HepG2 (cell line): Measurements from ENCODE around the gene GJB6. TPM values are rescaled to one million over a fixed set of nuclear protein-coding genes. Genes with fewer than 3 reads are reported as not detected.

Experiments
- ATAC-seq: fragments of 200-7000 bp; cut with Tn5 transposase; 3 replicates; pipeline ENCODE4 v1.9.1; 2020; ENCODE audit warnings: mild to moderate bottlenecking, moderate library complexity
- BruUV-seq: library from RNA; stranded (reverse); fragments of 400-500 nt; replicated peaks from 2 replicates; lab custom pipeline; 2021; lab: Mats Ljungman, UMichigan
- CTCF ChIA-PET: fragments of 300-600 bp; formaldehyde crosslinking; extraction: SDS; loops from one replicate; lab custom pipeline; 2021; ENCODE audit warnings: low total read pairs, inconsistent platforms, low intra/inter-chr PET ratio; lab: Yijun Ruan, JAX
- POLR2A ChIA-PET: fragments of 350-600 bp; sonication (Branson Sonifier 250); formaldehyde crosslinking; loops from one replicate; lab custom pipeline; 2020; ENCODE audit warnings: antibody characterized with exemption, inconsistent platforms; lab: Yijun Ruan, JAX
- DNase-seq: peaks from one replicate; pipeline ENCODE4 v3.0.0-alpha.2; 2015; ENCODE audit warnings: low spot score
- FAIRE-seq: peaks from 3 replicates; lab custom pipeline; 2011; peaks lifted over from hg19 to GRCh38; lab: Jason Lieb, UNC
- H2AFZ ChIP-seq: one replicate; pipeline ENCODE4 v1.6.1; 2011; ENCODE audit warnings: low read length, inconsistent platforms
- H3K27ac ChIP-seq: fragments of 300-600 bp; 3 replicates; pipeline ENCODE4 v1.8.0; 2011; ENCODE audit warnings: mixed run types, mild to moderate bottlenecking, mixed read lengths, low read length, inconsistent platforms; ENCODE audit not compliant: insufficient read depth; ENCODE audit errors: extremely low read length
- H3K27me3 ChIP-seq, 2 experiments: fragments of 200-600 bp in 1 of 2; 2 replicates in 1 of 2; 3 replicates in 1 of 2; pipeline versions ENCODE4 v1.6.0 to v1.8.0; 2011; ENCODE audit warnings: low read length in 2 of 2, mild to moderate bottlenecking in 2 of 2, moderate library complexity in 2 of 2, inconsistent platforms in 1 of 2; ENCODE audit not compliant: insufficient read depth in 2 of 2, control insufficient read depth in 1 of 2
- H3K36me3 ChIP-seq, 2 experiments: fragments of 200-600 bp in 1 of 2; replicated peaks in 1 of 2; 2 replicates in 1 of 2; 3 replicates in 1 of 2; pipeline versions ENCODE4 v1.5.1 to v1.8.0; 2011; ENCODE audit warnings: low read length in 2 of 2, inconsistent platforms in 1 of 2; ENCODE audit not compliant: insufficient read depth in 2 of 2, control insufficient read depth in 1 of 2
- H3K4me1 ChIP-seq: 2 replicates; pipeline ENCODE4 v1.5.1; 2012; ENCODE audit warnings: low read length, inconsistent platforms; ENCODE audit not compliant: insufficient read depth
- H3K4me2 ChIP-seq: 2 replicates; pipeline ENCODE4 v1.6.0; 2011; ENCODE audit warnings: low read depth, low read length, inconsistent platforms
- H3K4me3 ChIP-seq, 3 experiments: fragments of 200-600 bp in 1 of 3; sonication (generic), shearing (Covaris generic) in 1 of 3; replicated peaks in 1 of 3; 2 replicates each; pipeline ENCODE4 v1.5.1; 2011 to 2016; ENCODE audit warnings: low read length in 3 of 3, inconsistent platforms in 2 of 3, low read depth in 2 of 3, mild to moderate bottlenecking in 2 of 3, control low read depth in 1 of 3, mixed read lengths in 1 of 3; ENCODE audit not compliant: insufficient read depth in 1 of 3
- H3K79me2 ChIP-seq: one replicate; pipeline ENCODE4 v1.6.1; 2011; ENCODE audit warnings: low read length, inconsistent platforms; ENCODE audit not compliant: insufficient read depth
- H3K9ac ChIP-seq: 2 replicates; pipeline ENCODE4 v1.6.0; 2011; ENCODE audit warnings: mild to moderate bottlenecking, low read depth, low read length, inconsistent platforms; ENCODE audit not compliant: insufficient read depth
- H3K9me3 ChIP-seq: 2 replicates; pipeline ENCODE4 v1.5.1; 2012; ENCODE audit warnings: mild to moderate bottlenecking, low read length
- H4K20me1 ChIP-seq: 2 replicates; pipeline ENCODE4 v1.6.0; 2011; ENCODE audit warnings: inconsistent platforms, mild to moderate bottlenecking, low read length, moderate library complexity; ENCODE audit not compliant: insufficient read depth
- ATAD3A ChIP-seq: sonication (generic); formaldehyde crosslinking; IDR thresholded peaks from 2 replicates; pipeline ENCODE4 v1.4.0; 2020; ENCODE audit warnings: missing genetic modification reagents
- DBP ChIP-seq: sonication (generic); formaldehyde crosslinking; IDR thresholded peaks from 2 replicates; pipeline ENCODE4 v1.4.0; 2020; ENCODE audit warnings: missing genetic modification reagents; ENCODE audit errors: not compliant biosample characterization
- ETV5 ChIP-seq: IDR thresholded peaks from 2 replicates; pipeline ENCODE4 v1.6.1; 2018; ENCODE audit warnings: missing biosample characterization, missing genetic modification reagents, inconsistent platforms, borderline replicate concordance
- FOXK2 ChIP-seq: fragments of 450-650 bp; IDR thresholded peaks from 2 replicates; pipeline ENCODE4 v1.6.1; 2016
- HOXD1 ChIP-seq: sonication (generic); formaldehyde crosslinking; IDR thresholded peaks from 2 replicates; pipeline ENCODE4 v1.5.0; 2020; ENCODE audit warnings: missing genetic modification reagents
- MIXL1 ChIP-seq: IDR thresholded peaks from 2 replicates; pipeline ENCODE4 v1.6.1; 2016
- REXO4 ChIP-seq: sonication (generic); formaldehyde crosslinking; IDR thresholded peaks from 2 replicates; pipeline ENCODE4 v1.8.0; 2022; ENCODE audit warnings: missing genetic modification reagents, mild to moderate bottlenecking, borderline replicate concordance
- SPEN ChIP-seq: sonication (generic); formaldehyde crosslinking; IDR thresholded peaks from 2 replicates; pipeline ENCODE4 v1.5.1; 2020; ENCODE audit warnings: low read depth, mild to moderate bottlenecking, missing genetic modification reagents
- ZMYM2 ChIP-seq: sonication (generic); formaldehyde crosslinking; IDR thresholded peaks from 2 replicates; pipeline ENCODE4 v1.8.0; 2022; ENCODE audit warnings: mild to moderate bottlenecking, missing genetic modification reagents
- ZNF383 ChIP-seq: sonication (generic); formaldehyde crosslinking; IDR thresholded peaks from 2 replicates; pipeline ENCODE4 v1.4.0; 2020; ENCODE audit warnings: missing genetic modification reagents, mild to moderate bottlenecking, borderline replicate concordance
- ZNF691 ChIP-seq: sonication (generic); formaldehyde crosslinking; IDR thresholded peaks from 2 replicates; pipeline ENCODE4 v1.4.0; 2020; ENCODE audit warnings: missing genetic modification reagents, low read depth, mild to moderate bottlenecking, borderline replicate concordance
- ZNF720 ChIP-seq: sonication (generic); formaldehyde crosslinking; IDR thresholded peaks from 2 replicates; pipeline ENCODE4 v1.4.0; 2020; ENCODE audit warnings: missing genetic modification reagents
- ZNF75D ChIP-seq: sonication (generic); formaldehyde crosslinking; IDR thresholded peaks from 2 replicates; pipeline ENCODE4 v1.8.1; 2023; ENCODE audit warnings: missing genetic modification reagents, mild to moderate bottlenecking, borderline replicate concordance
- WGBS: methylation state at CpG from one replicate; pipeline ENCODE4 v1.1.6; 2017; ENCODE audit warnings: low lambda C conversion rate; 5-methylcytosine and 5-hydroxymethylcytosine counted together
- in situ Hi-C: cut with HindIII; loops from 2 replicates; pipeline ENCODE4 v1.10.0; 2017; ENCODE audit warnings: low pct_unique_long_range_greater_than_20kb; ENCODE audit not compliant: extremely low pct_ligation_motif_present
- intact Hi-C: fragments of 100-400 bp; cut with micrococcal nuclease; formaldehyde crosslinking; loops from one replicate; pipeline ENCODE4 v1.10.0; 2022; ENCODE audit not compliant: unreplicated experiment
- polyA plus RNA-seq, 8 experiments: library from polyadenylated mRNA; depleted of rRNA in 3 of 8; stranded (reverse) in 7 of 8; unstranded in 1 of 8; fragments of >200 nt; fragmentation: Illumina TruSeq in 4 of 8; extraction: Trizol in 4 of 8; gene quantifications; 2 replicates each; pipeline versions ENCODE4 v1.2.1 to v1.2.3, GENCODE V29; 2011 to 2016; ENCODE audit warnings: low read depth in 4 of 8, missing spikeins in 1 of 8, mixed read lengths in 1 of 8; ENCODE audit not compliant: insufficient read depth in 1 of 8
- total RNA-seq, 5 experiments: library from RNA; depleted of rRNA; stranded (reverse); fragments of >200 nt; fragmentation: Illumina TruSeq; extraction: Trizol; gene quantifications; 2 replicates each; pipeline ENCODE4 v1.2.3, GENCODE V29; 2016; ENCODE audit warnings: low read depth in 1 of 5
- TF ChIP-seq, protein P1 (sequence below): sonication (generic); formaldehyde crosslinking; IDR thresholded peaks from 2 replicates; pipeline ENCODE4 v1.8.1; 2022; ENCODE audit warnings: low read depth, mild to moderate bottlenecking, missing genetic modification reagents
- TF ChIP-seq, protein P2 (sequence below): sonication (generic); formaldehyde crosslinking; IDR thresholded peaks from 2 replicates; pipeline ENCODE4 v1.5.0; 2020; ENCODE audit warnings: mild to moderate bottlenecking, missing genetic modification reagents, borderline replicate concordance

Gene GJB6
- total and polyA plus RNA-seq, 2 of the 13 experiments (the other 11 are each of a cell fraction or from before 2014, with no cell fraction given) = not detected

- H3K27me3 ChIP-seq = peaks cover 0 to 3% of the 10 kb centered on the region in 2 experiments; a peak in 2 of 5 replicates
- no peaks in the 10 kb centered on the region for H4K20me1 ChIP-seq
- 37% methylated on average over 1 of the region's 1 CpG for WGBS
- H3K4me3 ChIP-seq = no peak overlapping the region
- CTCF ChIA-PET = no interaction called here
- DNase-seq (no peak), FAIRE-seq (no peak), ATAC-seq (no peak)
- H3K79me2 ChIP-seq = no peaks in the 10 kb centered on the region
- TF ChIP-seq ATAD3A (CRISPR knock-in tag) (no peak), DBP (CRISPR knock-in tag) (no peak), ZNF383 (no peak), ZNF720 (no peak), SPEN (CRISPR knock-in tag) (no peak), FOXK2 (no peak), ZNF691 (CRISPR knock-in tag) (no peak), ZMYM2 (CRISPR knock-in tag) (no peak), ETV5 (no peak), ZNF75D (CRISPR knock-in tag) (no peak), MIXL1 (CRISPR knock-in tag) (no peak), HOXD1 (CRISPR knock-in tag) (no peak), REXO4 (CRISPR knock-in tag) (no peak)
- TF ChIP-seq, protein P1, sequence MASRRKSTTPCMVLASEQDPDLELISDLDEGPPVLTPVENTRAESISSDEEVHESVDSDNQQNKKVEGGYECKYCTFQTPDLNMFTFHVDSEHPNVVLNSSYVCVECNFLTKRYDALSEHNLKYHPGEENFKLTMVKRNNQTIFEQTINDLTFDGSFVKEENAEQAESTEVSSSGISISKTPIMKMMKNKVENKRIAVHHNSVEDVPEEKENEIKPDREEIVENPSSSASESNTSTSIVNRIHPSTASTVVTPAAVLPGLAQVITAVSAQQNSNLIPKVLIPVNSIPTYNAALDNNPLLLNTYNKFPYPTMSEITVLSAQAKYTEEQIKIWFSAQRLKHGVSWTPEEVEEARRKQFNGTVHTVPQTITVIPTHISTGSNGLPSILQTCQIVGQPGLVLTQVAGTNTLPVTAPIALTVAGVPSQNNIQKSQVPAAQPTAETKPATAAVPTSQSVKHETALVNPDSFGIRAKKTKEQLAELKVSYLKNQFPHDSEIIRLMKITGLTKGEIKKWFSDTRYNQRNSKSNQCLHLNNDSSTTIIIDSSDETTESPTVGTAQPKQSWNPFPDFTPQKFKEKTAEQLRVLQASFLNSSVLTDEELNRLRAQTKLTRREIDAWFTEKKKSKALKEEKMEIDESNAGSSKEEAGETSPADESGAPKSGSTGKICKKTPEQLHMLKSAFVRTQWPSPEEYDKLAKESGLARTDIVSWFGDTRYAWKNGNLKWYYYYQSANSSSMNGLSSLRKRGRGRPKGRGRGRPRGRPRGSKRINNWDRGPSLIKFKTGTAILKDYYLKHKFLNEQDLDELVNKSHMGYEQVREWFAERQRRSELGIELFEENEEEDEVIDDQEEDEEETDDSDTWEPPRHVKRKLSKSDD (CRISPR knock-in tag) = no peak
- TF ChIP-seq, protein P2, sequence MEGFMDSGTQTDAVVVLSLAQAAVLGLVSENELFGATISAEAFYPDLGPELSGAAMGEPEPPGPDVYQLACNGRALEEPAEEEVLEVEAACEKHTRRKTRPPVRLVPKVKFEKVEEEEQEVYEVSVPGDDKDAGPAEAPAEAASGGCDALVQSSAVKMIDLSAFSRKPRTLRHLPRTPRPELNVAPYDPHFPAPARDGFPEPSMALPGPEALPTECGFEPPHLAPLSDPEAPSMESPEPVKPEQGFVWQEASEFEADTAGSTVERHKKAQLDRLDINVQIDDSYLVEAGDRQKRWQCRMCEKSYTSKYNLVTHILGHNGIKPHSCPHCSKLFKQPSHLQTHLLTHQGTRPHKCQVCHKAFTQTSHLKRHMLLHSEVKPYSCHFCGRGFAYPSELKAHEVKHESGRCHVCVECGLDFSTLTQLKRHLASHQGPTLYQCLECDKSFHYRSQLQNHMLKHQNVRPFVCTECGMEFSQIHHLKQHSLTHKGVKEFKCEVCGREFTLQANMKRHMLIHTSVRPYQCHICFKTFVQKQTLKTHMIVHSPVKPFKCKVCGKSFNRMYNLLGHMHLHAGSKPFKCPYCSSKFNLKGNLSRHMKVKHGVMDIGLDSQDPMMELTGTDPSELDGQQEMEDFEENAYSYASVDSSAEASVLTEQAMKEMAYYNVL (CRISPR knock-in tag) = no peak
- no peaks in the 10 kb centered on the region for H3K4me1 ChIP-seq
- no peak overlapping the region for H3K9ac ChIP-seq
- intact Hi-C loops (no loop called here), in situ Hi-C loops (no loop called here)
- no peak overlapping the region for H3K27ac ChIP-seq
- no TSS peak for BruUV-seq
- H2AFZ ChIP-seq = no peak overlapping the region
- no peak overlapping the region for H3K4me2 ChIP-seq
- POLR2A ChIA-PET = no interaction called here
- H3K9me3 ChIP-seq = no peaks in the 10 kb centered on the region
- H3K36me3 ChIP-seq = no peaks in the 10 kb centered on the region
Measured at GRCh38 chr13:20209948-20210347, 22.2 kb downstream of the GJB6 start.
